K562 (cell line): Measurements from ENCODE around the gene ZSCAN21. TPM values are rescaled to one million over a fixed set of nuclear protein-coding genes. Genes with fewer than 3 reads are reported as not detected.
A peak's percentile ranks its signal among the peaks of the same experiment; 100 is the strongest.

Experiments
- CCNT2 ChIP-seq: IDR thresholded peaks from 2 replicates; pipeline ENCODE4 v1.6.1; 2011; ENCODE audit warnings: borderline replicate concordance, low read depth, mild to moderate bottlenecking, moderate library complexity, mixed read lengths, low read length; ENCODE audit not compliant: insufficient read length; ENCODE audit errors: extremely low read depth
- ETV5 ChIP-seq: sonication (generic); formaldehyde crosslinking; IDR thresholded peaks from 2 replicates; pipeline ENCODE4 v1.4.0; 2020; ENCODE audit warnings: low read depth, mild to moderate bottlenecking, missing genetic modification reagents
- MCM7 ChIP-seq, 2 experiments: fragments of 450-650 bp; IDR thresholded peaks; 2 replicates each; pipeline ENCODE4 v1.6.1; 2016 to 2018
- NCOR1 ChIP-seq: fragments of 450-650 bp; IDR thresholded peaks from 2 replicates; pipeline ENCODE4 v1.6.1; 2016; ENCODE audit warnings: mild to moderate bottlenecking, moderate library complexity
- NR1H2 ChIP-seq: sonication (generic); formaldehyde crosslinking; IDR thresholded peaks from 2 replicates; pipeline ENCODE4 v1.4.0; 2020; ENCODE audit warnings: mild to moderate bottlenecking, missing genetic modification reagents
- PTBP1 ChIP-seq: fragments of 200-400 bp; formaldehyde crosslinking; IDR thresholded peaks from 2 replicates; pipeline ENCODE4 v1.6.1; 2017; ENCODE audit warnings: low read depth, low read length
- RBFOX2 ChIP-seq: fragments of 200-400 bp; formaldehyde crosslinking; IDR thresholded peaks from 2 replicates; pipeline ENCODE4 v1.6.1; 2017; ENCODE audit warnings: low read depth, mild to moderate bottlenecking, low read length, moderate library complexity
- SIN3A ChIP-seq, 2 experiments: fragments of 150-350 bp in 1 of 2; IDR thresholded peaks; 2 replicates each; pipeline ENCODE4 v1.6.1; 2011 to 2016; ENCODE audit warnings: borderline replicate concordance in 2 of 2, low read depth in 2 of 2, low read length in 2 of 2, mild to moderate bottlenecking in 2 of 2, moderate library complexity in 2 of 2; ENCODE audit not compliant: control insufficient read depth in 1 of 2
- polyA plus RNA-seq, 8 experiments: library from polyadenylated mRNA; depleted of rRNA in 4 of 8; stranded (reverse) in 5 of 8; unstranded in 3 of 8; fragments of >200 nt; fragmentation: Nextera tagmentation in 2 of 8; fragmentation: Illumina TruSeq in 1 of 8; extraction: Ambion mirVana in 2 of 8; extraction: Trizol in 1 of 8; gene quantifications; 2 replicates each; pipeline versions ENCODE4 v1.2.1 to v1.2.3, GENCODE V29; 2011 to 2014; ENCODE audit warnings: inconsistent platforms in 1 of 8, missing spikeins in 1 of 8
- total RNA-seq, 7 experiments: library from RNA; depleted of rRNA in 6 of 7; stranded (reverse); fragments of >200 nt in 6 of 7; fragmentation: Illumina TruSeq in 2 of 7; extraction: Trizol in 2 of 7; gene quantifications; 2 replicates each; pipeline versions ENCODE4 v1.2.1 to v1.2.3, GENCODE V29; 2011 to 2021; ENCODE audit warnings: low replicate concordance in 1 of 7
- TF ChIP-seq, protein P1 (sequence below): IDR thresholded peaks from 2 replicates; pipeline ENCODE4 v1.6.1; 2014; ENCODE audit warnings: antibody characterized with exemption
- TF ChIP-seq, protein P2 (sequence below): fragments of 250-450 bp; sonication (Bioruptor Pico); IDR thresholded peaks from 2 replicates; pipeline ENCODE4 v1.5.0; 2021; ENCODE audit warnings: mild to moderate bottlenecking, borderline replicate concordance
- TF ChIP-seq, protein P3 (sequence below): sonication (generic); formaldehyde crosslinking; IDR thresholded peaks from 2 replicates; pipeline ENCODE4 v1.9.0; 2022; ENCODE audit warnings: mild to moderate bottlenecking, missing genetic modification reagents
- TF ChIP-seq, protein P4 (sequence below): fragments of 250-450 bp; sonication (Bioruptor Pico); IDR thresholded peaks from 2 replicates; pipeline ENCODE4 v1.4.0; 2020
- TF ChIP-seq, protein P5 (sequence below): fragments of 450-650 bp; formaldehyde crosslinking; IDR thresholded peaks from 2 replicates; pipeline ENCODE4 v1.4.0; 2020; ENCODE audit warnings: mild to moderate bottlenecking, moderate library complexity
- TF ChIP-seq, protein P6 (sequence below): sonication (generic); IDR thresholded peaks from 2 replicates; pipeline ENCODE4 v1.6.1; 2016
- TF ChIP-seq, protein P7 (sequence below): sonication (generic); formaldehyde crosslinking; IDR thresholded peaks from 2 replicates; pipeline ENCODE4 v1.8.1; 2023; ENCODE audit warnings: mild to moderate bottlenecking, missing genetic modification reagents, moderate library complexity

The ZSCAN21 gene
- total and polyA plus RNA-seq, 9 of the 15 experiments (the other 6 are each of a cell fraction or from before 2014, with no cell fraction given): 5.9 to 15.5 (median 13.2) TPM

DNA sequence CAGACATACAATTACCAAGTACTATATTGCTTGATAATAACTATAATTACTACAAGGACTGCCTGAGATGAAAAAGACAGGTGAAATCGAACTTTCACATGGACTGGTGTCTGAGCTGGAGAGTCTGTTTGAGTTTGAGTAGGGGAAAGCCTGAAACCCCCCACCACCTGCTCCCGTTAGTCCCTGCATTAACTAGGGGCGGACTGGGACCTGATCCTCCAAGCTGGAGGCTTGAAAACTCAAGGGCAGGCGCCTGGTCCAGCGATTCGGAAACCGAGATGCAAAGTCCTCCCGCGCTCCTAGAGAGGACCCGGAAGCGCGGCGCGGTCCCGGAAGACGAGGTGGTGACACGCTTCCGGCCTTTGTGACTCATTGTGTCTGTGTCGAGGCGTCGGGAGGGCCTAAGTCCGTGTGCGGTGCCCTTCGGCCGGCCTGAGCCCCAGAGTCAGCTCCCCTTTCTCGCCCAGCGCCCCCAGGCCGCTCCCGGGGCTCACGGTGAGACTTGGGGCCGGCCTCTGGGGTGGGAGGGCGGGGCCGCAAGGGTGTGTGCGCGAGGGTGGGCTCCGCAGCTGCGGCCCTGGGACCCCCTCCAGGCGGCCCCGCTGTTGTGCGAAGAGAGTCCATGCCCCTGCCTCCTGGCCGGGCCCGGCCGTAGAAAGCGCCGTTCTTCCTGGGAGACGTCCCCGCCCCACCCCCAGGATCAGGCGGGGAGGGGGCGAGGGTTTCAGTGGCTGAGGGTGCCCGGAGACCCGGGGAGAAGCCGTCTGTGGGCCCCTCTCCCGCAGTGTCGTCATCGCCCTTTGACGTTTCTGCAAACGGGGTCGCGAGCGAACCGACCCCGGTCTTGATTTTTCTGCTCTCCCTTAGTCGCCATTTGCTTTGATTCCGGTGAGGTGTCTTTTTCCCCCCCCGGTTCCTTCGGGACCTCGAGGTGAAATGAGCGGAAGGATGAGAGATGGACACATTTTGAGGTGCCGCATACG lies 34.1 kb upstream of the ZSCAN21 start, which contains the start of gene ZKSCAN1 (continued):
- TF ChIP-seq, protein P1, sequence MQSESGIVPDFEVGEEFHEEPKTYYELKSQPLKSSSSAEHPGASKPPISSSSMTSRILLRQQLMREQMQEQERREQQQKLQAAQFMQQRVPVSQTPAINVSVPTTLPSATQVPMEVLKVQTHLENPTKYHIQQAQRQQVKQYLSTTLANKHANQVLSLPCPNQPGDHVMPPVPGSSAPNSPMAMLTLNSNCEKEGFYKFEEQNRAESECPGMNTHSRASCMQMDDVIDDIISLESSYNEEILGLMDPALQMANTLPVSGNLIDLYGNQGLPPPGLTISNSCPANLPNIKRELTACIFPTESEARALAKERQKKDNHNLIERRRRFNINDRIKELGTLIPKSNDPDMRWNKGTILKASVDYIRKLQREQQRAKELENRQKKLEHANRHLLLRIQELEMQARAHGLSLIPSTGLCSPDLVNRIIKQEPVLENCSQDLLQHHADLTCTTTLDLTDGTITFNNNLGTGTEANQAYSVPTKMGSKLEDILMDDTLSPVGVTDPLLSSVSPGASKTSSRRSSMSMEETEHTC: no peak
- TF ChIP-seq, protein P2, sequence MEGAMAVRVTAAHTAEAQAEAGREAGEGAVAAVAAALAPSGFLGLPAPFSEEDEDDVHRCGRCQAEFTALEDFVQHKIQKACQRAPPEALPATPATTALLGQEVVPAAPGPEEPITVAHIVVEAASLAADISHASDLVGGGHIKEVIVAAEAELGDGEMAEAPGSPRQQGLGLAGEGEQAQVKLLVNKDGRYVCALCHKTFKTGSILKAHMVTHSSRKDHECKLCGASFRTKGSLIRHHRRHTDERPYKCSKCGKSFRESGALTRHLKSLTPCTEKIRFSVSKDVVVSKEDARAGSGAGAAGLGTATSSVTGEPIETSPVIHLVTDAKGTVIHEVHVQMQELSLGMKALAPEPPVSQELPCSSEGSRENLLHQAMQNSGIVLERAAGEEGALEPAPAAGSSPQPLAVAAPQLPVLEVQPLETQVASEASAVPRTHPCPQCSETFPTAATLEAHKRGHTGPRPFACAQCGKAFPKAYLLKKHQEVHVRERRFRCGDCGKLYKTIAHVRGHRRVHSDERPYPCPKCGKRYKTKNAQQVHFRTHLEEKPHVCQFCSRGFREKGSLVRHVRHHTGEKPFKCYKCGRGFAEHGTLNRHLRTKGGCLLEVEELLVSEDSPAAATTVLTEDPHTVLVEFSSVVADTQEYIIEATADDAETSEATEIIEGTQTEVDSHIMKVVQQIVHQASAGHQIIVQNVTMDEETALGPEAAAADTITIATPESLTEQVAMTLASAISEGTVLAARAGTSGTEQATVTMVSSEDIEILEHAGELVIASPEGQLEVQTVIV (CRISPR knock-in tag): no peak
- TF ChIP-seq PTBP1: no peak
- TF ChIP-seq RBFOX2: peak; percentile 98
- TF ChIP-seq, protein P3, sequence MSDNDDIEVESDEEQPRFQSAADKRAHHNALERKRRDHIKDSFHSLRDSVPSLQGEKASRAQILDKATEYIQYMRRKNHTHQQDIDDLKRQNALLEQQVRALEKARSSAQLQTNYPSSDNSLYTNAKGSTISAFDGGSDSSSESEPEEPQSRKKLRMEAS (CRISPR knock-in tag): 0 out of 2 replicates have a peak, but pooled peaks have one; percentile 11
- TF ChIP-seq MCM7 (IDR thresholded peaks at IDR 0.05): no peak
- peak; percentile 95 for TF ChIP-seq ETV5
- TF ChIP-seq NCOR1: no peak
- TF ChIP-seq, protein P4, sequence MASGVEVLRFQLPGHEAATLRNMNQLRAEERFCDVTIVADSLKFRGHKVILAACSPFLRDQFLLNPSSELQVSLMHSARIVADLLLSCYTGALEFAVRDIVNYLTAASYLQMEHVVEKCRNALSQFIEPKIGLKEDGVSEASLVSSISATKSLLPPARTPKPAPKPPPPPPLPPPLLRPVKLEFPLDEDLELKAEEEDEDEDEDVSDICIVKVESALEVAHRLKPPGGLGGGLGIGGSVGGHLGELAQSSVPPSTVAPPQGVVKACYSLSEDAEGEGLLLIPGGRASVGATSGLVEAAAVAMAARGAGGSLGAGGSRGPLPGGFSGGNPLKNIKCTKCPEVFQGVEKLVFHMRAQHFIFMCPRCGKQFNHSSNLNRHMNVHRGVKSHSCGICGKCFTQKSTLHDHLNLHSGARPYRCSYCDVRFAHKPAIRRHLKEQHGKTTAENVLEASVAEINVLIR (CRISPR knock-in tag): peak; percentile 78
- peak; percentile 20 for TF ChIP-seq CCNT2
- TF ChIP-seq SIN3A (IDR thresholded peaks at IDR 0.05; ENCODE audit: borderline replicate concordance in 2 of 2, control insufficient read depth in 1 of 2, low read depth in 2 of 2, low read length in 2 of 2): peak; percentile 47 to 78; a peak in 1 of 4 replicates
- TF ChIP-seq, protein P5, sequence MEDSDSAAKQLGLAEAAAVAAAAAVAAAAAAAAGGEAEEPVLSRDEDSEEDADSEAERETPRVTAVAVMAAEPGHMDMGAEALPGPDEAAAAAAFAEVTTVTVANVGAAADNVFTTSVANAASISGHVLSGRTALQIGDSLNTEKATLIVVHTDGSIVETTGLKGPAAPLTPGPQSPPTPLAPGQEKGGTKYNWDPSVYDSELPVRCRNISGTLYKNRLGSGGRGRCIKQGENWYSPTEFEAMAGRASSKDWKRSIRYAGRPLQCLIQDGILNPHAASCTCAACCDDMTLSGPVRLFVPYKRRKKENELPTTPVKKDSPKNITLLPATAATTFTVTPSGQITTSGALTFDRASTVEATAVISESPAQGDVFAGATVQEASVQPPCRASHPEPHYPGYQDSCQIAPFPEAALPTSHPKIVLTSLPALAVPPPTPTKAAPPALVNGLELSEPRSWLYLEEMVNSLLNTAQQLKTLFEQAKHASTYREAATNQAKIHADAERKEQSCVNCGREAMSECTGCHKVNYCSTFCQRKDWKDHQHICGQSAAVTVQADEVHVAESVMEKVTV (CRISPR knock-in tag): no peak
- TF ChIP-seq, protein P6, sequence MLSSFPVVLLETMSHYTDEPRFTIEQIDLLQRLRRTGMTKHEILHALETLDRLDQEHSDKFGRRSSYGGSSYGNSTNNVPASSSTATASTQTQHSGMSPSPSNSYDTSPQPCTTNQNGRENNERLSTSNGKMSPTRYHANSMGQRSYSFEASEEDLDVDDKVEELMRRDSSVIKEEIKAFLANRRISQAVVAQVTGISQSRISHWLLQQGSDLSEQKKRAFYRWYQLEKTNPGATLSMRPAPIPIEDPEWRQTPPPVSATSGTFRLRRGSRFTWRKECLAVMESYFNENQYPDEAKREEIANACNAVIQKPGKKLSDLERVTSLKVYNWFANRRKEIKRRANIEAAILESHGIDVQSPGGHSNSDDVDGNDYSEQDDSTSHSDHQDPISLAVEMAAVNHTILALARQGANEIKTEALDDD: no peak
- TF ChIP-seq, protein P7, sequence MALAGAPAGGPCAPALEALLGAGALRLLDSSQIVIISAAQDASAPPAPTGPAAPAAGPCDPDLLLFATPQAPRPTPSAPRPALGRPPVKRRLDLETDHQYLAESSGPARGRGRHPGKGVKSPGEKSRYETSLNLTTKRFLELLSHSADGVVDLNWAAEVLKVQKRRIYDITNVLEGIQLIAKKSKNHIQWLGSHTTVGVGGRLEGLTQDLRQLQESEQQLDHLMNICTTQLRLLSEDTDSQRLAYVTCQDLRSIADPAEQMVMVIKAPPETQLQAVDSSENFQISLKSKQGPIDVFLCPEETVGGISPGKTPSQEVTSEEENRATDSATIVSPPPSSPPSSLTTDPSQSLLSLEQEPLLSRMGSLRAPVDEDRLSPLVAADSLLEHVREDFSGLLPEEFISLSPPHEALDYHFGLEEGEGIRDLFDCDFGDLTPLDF (CRISPR knock-in tag): 0 out of 2 replicates have a peak, but pooled peaks have one; percentile 55
- no peak for TF ChIP-seq NR1H2 (CRISPR knock-in tag)
